ENCODE measurements around the gene LRP1. TPM values are rescaled to one million over a fixed set of nuclear protein-coding genes. Genes with fewer than 3 reads are reported as not detected.

Gene LRP1
- polyA plus RNA-seq, 1 experiment, result 117 TPM

GRCh38 chr12:57203791-57204190, 75.5 kb downstream of the LRP1 start:
- CTCF ChIA-PET, result interaction anchor here (3.1 kb wide), 1 partner anchor 10 kb away, joined by 17 read pairs; no protein-coding TSS in a partner anchor
- POLR2A ChIA-PET, result no interaction called here
- TF ChIP-seq CTCF (IDR thresholded peaks at IDR 0.05; ENCODE audit: insufficient read depth, low read depth, low read length), result no peak
- H3K4me3 ChIP-seq (ENCODE audit: low read depth, low read length), result no peak overlapping the region
- no peaks in the 10 kb centered on the region for H3K27me3 ChIP-seq (ENCODE audit: control insufficient read depth, insufficient read depth, low read length)
- no peak for DNase-seq (ENCODE audit: low read depth)
- peaks cover 89% of the 10 kb centered on the region for H3K36me3 ChIP-seq (ENCODE audit: control insufficient read depth, insufficient read depth, low read length)

- ChIA-PET CTCF (no interaction called here), POLR2A (no interaction called here)
- no peak for DNase-seq (ENCODE audit: low read depth)
- TF ChIP-seq CTCF (IDR thresholded peaks at IDR 0.05; ENCODE audit: insufficient read depth, low read depth, low read length), result no peak
- Histone ChIP-seq H3K4me3 (ENCODE audit: low read depth, low read length) (no peak overlapping the region), H3K27me3 (ENCODE audit: control insufficient read depth, insufficient read depth, low read length) (no peaks in the 10 kb centered on the region), H3K36me3 (ENCODE audit: control insufficient read depth, insufficient read depth, low read length) (peaks cover 87% of the 10 kb centered on the region)
Measured at GRCh38 chr12:57204454-57204853, 76.2 kb downstream of the LRP1 start.

GRCh38 chr12:57205186-57205585, 76.9 kb downstream of the LRP1 start:
- Histone ChIP-seq H3K27me3 (ENCODE audit: control insufficient read depth, insufficient read depth, low read length) (no peaks in the 10 kb centered on the region), H3K36me3 (ENCODE audit: control insufficient read depth, insufficient read depth, low read length) (peaks cover 87% of the 10 kb centered on the region), H3K4me3 (ENCODE audit: low read depth, low read length) (no peak overlapping the region)
- no peak for DNase-seq (ENCODE audit: low read depth)
- CTCF ChIA-PET, result interaction anchor here (1.2 to 14.9 kb wide), 2 partner anchors 33 to 37 kb away, joined by 3 to 334 read pairs; a partner anchor contains a TSS
- POLR2A ChIA-PET, result no interaction called here
- TF ChIP-seq CTCF (IDR thresholded peaks at IDR 0.05; ENCODE audit: insufficient read depth, low read depth, low read length), result no peak

GRCh38 chr12:57205931-57206330, 77.6 kb downstream of the LRP1 start:
- ChIA-PET POLR2A (no interaction called here), CTCF (interaction anchor here (1.2 to 14.9 kb wide), 2 partner anchors 34 to 36 kb away, joined by 3 to 334 read pairs; a partner anchor contains a TSS)
- TF ChIP-seq CTCF (IDR thresholded peaks at IDR 0.05; ENCODE audit: insufficient read depth, low read depth, low read length), result no peak
- peaks cover 85% of the 10 kb centered on the region for H3K36me3 ChIP-seq (ENCODE audit: control insufficient read depth, insufficient read depth, low read length)
- H3K27me3 ChIP-seq (ENCODE audit: control insufficient read depth, insufficient read depth, low read length), result no peaks in the 10 kb centered on the region
- H3K4me3 ChIP-seq (ENCODE audit: low read depth, low read length), result no peak overlapping the region
- DNase-seq (ENCODE audit: low read depth), result no peak

GRCh38 chr12:57207731-57208630, 79.7 kb downstream of the LRP1 start:
- DNase-seq (ENCODE audit: low read depth), result no peak
- no peaks in the 10 kb centered on the region for H3K27me3 ChIP-seq (ENCODE audit: control insufficient read depth, insufficient read depth, low read length)
- H3K4me3 ChIP-seq (ENCODE audit: low read depth, low read length), result no peak overlapping the region
- CTCF ChIA-PET, result interaction anchor here (0.8 to 14.9 kb wide), 3 partner anchors 11 to 84 kb away, joined by 3 to 334 read pairs (median 3); a partner anchor contains a TSS
- no peak for TF ChIP-seq CTCF (IDR thresholded peaks at IDR 0.05; ENCODE audit: insufficient read depth, low read depth, low read length)
- POLR2A ChIA-PET, result no interaction called here
- H3K36me3 ChIP-seq (ENCODE audit: control insufficient read depth, insufficient read depth, low read length), result peaks cover 77% of the 10 kb centered on the region
